HL-60 (cell line): ENCODE data around the gene ZFAND3.

Experiments
- CTCF ChIP-seq: IDR thresholded peaks from one replicate; pipeline ENCODE4 v1.5.1; 2011; ENCODE audit warnings: low read length, control low read depth, inconsistent platforms; ENCODE audit not compliant: insufficient read depth
- GABPA ChIP-seq: IDR thresholded peaks from 2 replicates; pipeline ENCODE4 v1.6.1; 2012; ENCODE audit warnings: low read depth
- POLR2AphosphoS5 ChIP-seq: IDR thresholded peaks from 2 replicates; pipeline ENCODE4 v1.6.1; 2012; ENCODE audit warnings: low read depth
- SPI1 ChIP-seq: IDR thresholded peaks from 2 replicates; pipeline ENCODE4 v1.6.1; 2012; ENCODE audit warnings: low read depth, mild to moderate bottlenecking, borderline replicate concordance
- TF ChIP-seq, protein P1 (sequence below): IDR thresholded peaks from 2 replicates; pipeline ENCODE4 v1.6.1; 2012; ENCODE audit warnings: low read depth; ENCODE audit not compliant: insufficient replicate concordance

GRCh38 chr6:38117281-38117680 is 297.8 kb downstream of the ZFAND3 start:
- no peak for TF ChIP-seq CTCF
- no peak for TF ChIP-seq POLR2AphosphoS5
- TF ChIP-seq, protein P1, sequence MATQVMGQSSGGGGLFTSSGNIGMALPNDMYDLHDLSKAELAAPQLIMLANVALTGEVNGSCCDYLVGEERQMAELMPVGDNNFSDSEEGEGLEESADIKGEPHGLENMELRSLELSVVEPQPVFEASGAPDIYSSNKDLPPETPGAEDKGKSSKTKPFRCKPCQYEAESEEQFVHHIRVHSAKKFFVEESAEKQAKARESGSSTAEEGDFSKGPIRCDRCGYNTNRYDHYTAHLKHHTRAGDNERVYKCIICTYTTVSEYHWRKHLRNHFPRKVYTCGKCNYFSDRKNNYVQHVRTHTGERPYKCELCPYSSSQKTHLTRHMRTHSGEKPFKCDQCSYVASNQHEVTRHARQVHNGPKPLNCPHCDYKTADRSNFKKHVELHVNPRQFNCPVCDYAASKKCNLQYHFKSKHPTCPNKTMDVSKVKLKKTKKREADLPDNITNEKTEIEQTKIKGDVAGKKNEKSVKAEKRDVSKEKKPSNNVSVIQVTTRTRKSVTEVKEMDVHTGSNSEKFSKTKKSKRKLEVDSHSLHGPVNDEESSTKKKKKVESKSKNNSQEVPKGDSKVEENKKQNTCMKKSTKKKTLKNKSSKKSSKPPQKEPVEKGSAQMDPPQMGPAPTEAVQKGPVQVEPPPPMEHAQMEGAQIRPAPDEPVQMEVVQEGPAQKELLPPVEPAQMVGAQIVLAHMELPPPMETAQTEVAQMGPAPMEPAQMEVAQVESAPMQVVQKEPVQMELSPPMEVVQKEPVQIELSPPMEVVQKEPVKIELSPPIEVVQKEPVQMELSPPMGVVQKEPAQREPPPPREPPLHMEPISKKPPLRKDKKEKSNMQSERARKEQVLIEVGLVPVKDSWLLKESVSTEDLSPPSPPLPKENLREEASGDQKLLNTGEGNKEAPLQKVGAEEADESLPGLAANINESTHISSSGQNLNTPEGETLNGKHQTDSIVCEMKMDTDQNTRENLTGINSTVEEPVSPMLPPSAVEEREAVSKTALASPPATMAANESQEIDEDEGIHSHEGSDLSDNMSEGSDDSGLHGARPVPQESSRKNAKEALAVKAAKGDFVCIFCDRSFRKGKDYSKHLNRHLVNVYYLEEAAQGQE: no peak
- no peak for TF ChIP-seq SPI1
- no peak for TF ChIP-seq GABPA
